Upper lobe of left lung (tissue), 4 donors: ENCODE results near the gene LOX.

Experiments
- CTCF ChIP-seq, 6 experiments: fragments of 450-650 bp in 4 of 6; fragments of 200-600 bp in 2 of 6; sonication (generic) in 2 of 6; IDR thresholded peaks; one replicate each; pipeline ENCODE4 v1.5.1; 2016 to 2019; ENCODE audit warnings: antibody characterized with exemption in 6 of 6
- EP300 ChIP-seq, 4 donors: sonication (generic); formaldehyde crosslinking; IDR thresholded peaks; one replicate each; pipeline ENCODE4 v1.5.1; 2017; ENCODE audit warnings: antibody characterized with exemption in 4 of 4, control low read depth in 2 of 4
- POLR2A ChIP-seq, 4 donors: fragments of 450-650 bp; IDR thresholded peaks; one replicate each; pipeline ENCODE4 v1.5.1; 2016 to 2017; ENCODE audit warnings: antibody characterized with exemption in 4 of 4, mild to moderate bottlenecking in 2 of 4
- POLR2AphosphoS5 ChIP-seq, 2 donors: sonication (generic); formaldehyde crosslinking; IDR thresholded peaks; one replicate each; pipeline ENCODE4 v1.5.1; 2017; ENCODE audit warnings: antibody characterized with exemption in 2 of 2

GRCh38 chr5:122073864-122074263, 4.2 kb downstream of the LOX start:
- no peak for TF ChIP-seq CTCF (IDR thresholded peaks at IDR 0.05)
- TF ChIP-seq POLR2A (IDR thresholded peaks at IDR 0.05): no peak
- TF ChIP-seq EP300 (IDR thresholded peaks at IDR 0.05): no peak
- TF ChIP-seq POLR2AphosphoS5 (IDR thresholded peaks at IDR 0.05): no peak
